ENCODE measurements around the gene KATNA1. TPM values are rescaled to one million over a fixed set of nuclear protein-coding genes. Genes with fewer than 3 reads are reported as not detected.

The KATNA1 gene
- total RNA-seq, 1 donor from 2014 or later = 19.2 TPM

GRCh38 chr6:149560736-149561135, 87.8 kb downstream of the KATNA1 start:
- no peak for TF ChIP-seq CTCF (IDR thresholded peaks at IDR 0.05)
- Mint-ChIP-seq H3K27ac (no peak overlapping the region), H3K27me3 (peaks cover 8% of the 10 kb centered on the region), H3K4me1 (peaks cover 6% of the 10 kb centered on the region), H3K9me3 (no peaks in the 10 kb centered on the region), H3K4me3 (no peak overlapping the region), H3K36me3 (ENCODE audit: low read depth) (peaks cover 3% of the 10 kb centered on the region)
- ChIA-PET POLR2A (no interaction called here), CTCF (no interaction called here)
- no peak for DNase-seq
- intact Hi-C loops (cut with micrococcal nuclease) = no loop called here
- no peak for ATAC-seq (ENCODE audit: low read depth)

GRCh38 chr6:149559389-149559788, 89.1 kb downstream of the KATNA1 start:
- DNase-seq = no peak
- ChIA-PET POLR2A (no interaction called here), CTCF (no interaction called here)
- no peak overlapping the region for H3K27ac Mint-ChIP-seq
- TF ChIP-seq CTCF (IDR thresholded peaks at IDR 0.05) = no peak
- no peaks in the 10 kb centered on the region for H3K9me3 Mint-ChIP-seq
- no peaks in the 10 kb centered on the region for H3K36me3 Mint-ChIP-seq (ENCODE audit: low read depth)
- intact Hi-C loops (cut with micrococcal nuclease) = no loop called here
- no peak for ATAC-seq (ENCODE audit: low read depth)
- peaks cover 17% of the 10 kb centered on the region for H3K27me3 Mint-ChIP-seq
- H3K4me3 Mint-ChIP-seq = no peak overlapping the region
- no peaks in the 10 kb centered on the region for H3K4me1 Mint-ChIP-seq

- H3K4me1 Mint-ChIP-seq = no peaks in the 10 kb centered on the region
- no peak for ATAC-seq (ENCODE audit: low read depth)
- no peak overlapping the region for H3K27ac Mint-ChIP-seq
- no peak overlapping the region for H3K4me3 Mint-ChIP-seq
- ChIA-PET POLR2A (no interaction called here), CTCF (interaction anchor here (0.6 kb wide), 1 partner anchor 353 kb away, joined by 3 read pairs; no protein-coding TSS in a partner anchor)
- TF ChIP-seq CTCF (IDR thresholded peaks at IDR 0.05) = no peak
- no peaks in the 10 kb centered on the region for H3K36me3 Mint-ChIP-seq (ENCODE audit: low read depth)
- H3K27me3 Mint-ChIP-seq = peaks cover 18% of the 10 kb centered on the region
- intact Hi-C loops (cut with micrococcal nuclease) = no loop called here
- no peak for DNase-seq
- no peaks in the 10 kb centered on the region for H3K9me3 Mint-ChIP-seq
Observed at GRCh38 chr6:149558029-149558428, 90.5 kb downstream of the KATNA1 start.

GRCh38 chr6:149551920-149552319, 96.6 kb downstream of the KATNA1 start:
- Mint-ChIP-seq H3K9me3 (no peaks in the 10 kb centered on the region), H3K27me3 (peaks cover 11% of the 10 kb centered on the region), H3K36me3 (ENCODE audit: low read depth) (no peaks in the 10 kb centered on the region), H3K4me1 (no peaks in the 10 kb centered on the region), H3K4me3 (no peak overlapping the region), H3K27ac (no peak overlapping the region)
- ChIA-PET CTCF (no interaction called here), POLR2A (no interaction called here)
- DNase-seq (no peak), ATAC-seq (ENCODE audit: low read depth) (no peak)
- no peak for TF ChIP-seq CTCF (IDR thresholded peaks at IDR 0.05)
- intact Hi-C loops (cut with micrococcal nuclease) = no loop called here

- POLR2A ChIA-PET = interaction anchor here (0.6 to 4.6 kb wide), 18 partner anchors 9 to 1220 kb away, joined by 3 to 27 read pairs (median 4); partner anchors contain the start of genes GINM1, LATS1, PCMT1 and TAB2
- no peaks in the 10 kb centered on the region for H3K9me3 Mint-ChIP-seq
- peaks cover 19% of the 10 kb centered on the region for H3K36me3 Mint-ChIP-seq (ENCODE audit: low read depth)
- H3K4me1 Mint-ChIP-seq = peaks cover 37% of the 10 kb centered on the region
- H3K4me3 Mint-ChIP-seq = peak within 1 kb of the TSS; percentile 95
- TF ChIP-seq CTCF (IDR thresholded peaks at IDR 0.05) = peak; percentile 77
- ATAC-seq (ENCODE audit: low read depth) = peak; percentile 88
- CTCF ChIA-PET = interaction anchor here (0.7 to 1.2 kb wide), 4 partner anchors 19 to 825 kb away, joined by 3 to 10 read pairs (median 3); no protein-coding TSS in a partner anchor
- DNase-seq = peak; percentile 98
- no peaks in the 10 kb centered on the region for H3K27me3 Mint-ChIP-seq
- intact Hi-C loops (cut with micrococcal nuclease) = loop anchor here (1.0 to 10.0 kb wide), 10 partner anchors 20 to 791 kb away; partner anchors contain the start of genes GINM1, KATNA1, LATS1 and NUP43
- peak within 1 kb of the TSS; percentile 96 for H3K27ac Mint-ChIP-seq
Observed at GRCh38 chr6:149545754-149546471, 102.6 kb downstream of the KATNA1 start, which contains the start of gene PPIL4. Gene PPIL4 (minus strand): TSS chr6:149546043. CDS start chr6:149546005, 38 bp downstream.

Data from activated B cell treated with CpG ODN at 0.5 μM for 24 hours (primary cell).